GM18502 (cell line): ENCODE measurements around the gene TEX2.

Experiments used
- ATAC-seq: cut with Tn5 transposase; IDR thresholded peaks from one replicate; pipeline ENCODE4 v1.9.1; 2021; ENCODE audit warnings: mild to moderate bottlenecking; ENCODE audit not compliant: unreplicated experiment, poor library complexity

TEX2 gene

DNA sequence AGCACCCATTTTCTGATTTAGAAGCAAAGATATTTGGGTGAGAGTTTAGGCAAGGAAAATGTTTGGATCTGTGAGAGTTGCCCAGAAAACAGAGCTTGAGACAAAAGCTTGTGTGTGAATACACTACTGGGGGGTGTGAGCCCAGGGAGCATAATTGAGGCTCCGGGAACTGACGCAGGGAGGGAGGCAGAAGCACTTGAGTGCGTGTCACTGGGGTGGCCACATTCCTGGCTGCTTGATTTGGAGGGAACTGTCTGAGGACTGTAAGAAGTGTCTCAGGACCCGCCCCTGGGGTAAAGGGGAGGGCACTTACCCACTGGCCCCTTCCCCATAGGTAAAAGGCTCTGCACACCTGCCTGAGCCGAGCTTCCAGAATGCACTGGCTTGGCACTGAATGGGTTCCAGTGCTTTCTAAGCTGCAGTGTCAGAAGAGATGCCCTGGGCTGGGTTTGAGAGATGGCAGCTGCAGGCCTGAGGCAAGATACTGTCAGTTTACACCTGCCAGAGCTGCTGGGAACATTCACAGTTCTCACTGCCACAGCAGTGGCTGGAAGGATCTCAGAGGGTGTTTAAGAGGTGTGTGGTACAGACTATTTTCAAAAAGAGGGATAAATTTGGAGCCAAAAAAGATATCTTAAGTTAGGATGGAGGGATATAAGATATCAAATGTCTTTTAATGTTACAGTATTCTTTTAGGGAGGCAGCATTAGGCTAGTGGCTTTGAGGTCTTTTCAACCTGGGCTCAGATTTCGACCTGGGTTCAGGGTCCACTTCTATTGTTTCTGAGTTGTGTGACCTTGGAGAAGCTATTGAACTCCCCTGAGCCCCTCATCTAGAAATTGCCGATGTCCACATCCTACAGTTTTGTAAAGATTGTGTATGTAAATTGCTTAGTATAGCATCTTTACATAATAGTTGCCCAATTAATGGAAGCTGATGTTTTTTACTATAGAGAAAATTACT lies 6.9 kb upstream of the TEX2 start:
- no peak for ATAC-seq

DNA sequence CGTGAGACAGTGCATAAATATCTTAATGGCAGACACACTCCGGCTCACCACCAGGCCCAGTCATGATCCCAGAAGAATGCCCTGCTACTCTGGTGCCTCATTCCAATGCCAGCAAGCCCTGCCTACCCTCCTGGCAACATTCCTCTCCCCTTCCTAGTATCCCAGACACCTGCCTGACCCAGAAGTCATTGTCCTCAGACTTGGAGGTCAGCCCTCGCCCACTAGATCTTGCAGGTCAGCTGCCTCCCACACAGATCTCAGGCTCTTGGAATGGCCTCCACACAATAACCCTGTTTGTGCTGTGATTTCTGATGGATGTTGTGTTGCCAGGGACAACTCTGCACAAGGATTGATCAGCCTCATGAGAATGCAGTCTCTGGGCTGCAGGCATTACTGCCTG lies 1.8 kb upstream of the TEX2 start:
- ATAC-seq: no peak

DNA sequence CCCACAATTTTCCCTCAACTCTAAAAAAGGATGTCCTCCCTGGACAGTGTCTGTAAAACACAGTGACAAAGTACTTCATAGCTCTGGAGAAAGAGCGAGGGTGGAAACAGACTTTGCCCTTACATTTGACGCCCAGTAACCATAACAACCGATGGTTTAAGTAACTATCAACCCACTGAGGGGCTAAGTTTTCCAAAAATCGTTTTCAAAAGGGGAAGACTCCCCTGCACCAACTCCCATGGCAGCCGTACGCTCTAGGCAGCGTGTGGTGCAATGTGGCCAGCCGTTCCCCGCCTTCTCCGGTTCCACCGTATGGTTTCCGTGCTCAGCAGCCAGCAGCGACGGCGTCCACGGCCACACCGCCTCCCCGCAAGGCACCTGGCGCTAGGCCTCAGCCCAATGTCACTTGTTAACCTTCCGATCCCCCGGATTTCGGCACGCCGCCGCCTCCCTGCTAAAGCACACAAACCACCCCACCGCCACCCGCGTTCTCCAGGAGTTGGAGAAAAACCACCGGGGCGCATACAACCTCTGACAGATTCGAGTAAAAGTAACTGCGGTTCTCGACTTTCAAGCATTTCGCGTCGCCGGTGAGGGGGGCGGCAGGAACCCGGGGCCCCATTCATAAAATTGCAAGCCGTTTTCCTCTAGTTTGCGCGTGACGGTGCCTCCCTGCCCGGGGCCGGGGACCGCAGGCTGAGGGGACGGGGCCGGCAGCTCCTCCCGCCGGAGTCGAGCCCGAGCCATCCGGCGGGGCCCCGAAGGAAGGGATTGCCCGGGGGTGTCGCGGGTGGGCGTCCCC lies 661 bp downstream of the TEX2 start:
- ATAC-seq: peak; percentile 46

DNA sequence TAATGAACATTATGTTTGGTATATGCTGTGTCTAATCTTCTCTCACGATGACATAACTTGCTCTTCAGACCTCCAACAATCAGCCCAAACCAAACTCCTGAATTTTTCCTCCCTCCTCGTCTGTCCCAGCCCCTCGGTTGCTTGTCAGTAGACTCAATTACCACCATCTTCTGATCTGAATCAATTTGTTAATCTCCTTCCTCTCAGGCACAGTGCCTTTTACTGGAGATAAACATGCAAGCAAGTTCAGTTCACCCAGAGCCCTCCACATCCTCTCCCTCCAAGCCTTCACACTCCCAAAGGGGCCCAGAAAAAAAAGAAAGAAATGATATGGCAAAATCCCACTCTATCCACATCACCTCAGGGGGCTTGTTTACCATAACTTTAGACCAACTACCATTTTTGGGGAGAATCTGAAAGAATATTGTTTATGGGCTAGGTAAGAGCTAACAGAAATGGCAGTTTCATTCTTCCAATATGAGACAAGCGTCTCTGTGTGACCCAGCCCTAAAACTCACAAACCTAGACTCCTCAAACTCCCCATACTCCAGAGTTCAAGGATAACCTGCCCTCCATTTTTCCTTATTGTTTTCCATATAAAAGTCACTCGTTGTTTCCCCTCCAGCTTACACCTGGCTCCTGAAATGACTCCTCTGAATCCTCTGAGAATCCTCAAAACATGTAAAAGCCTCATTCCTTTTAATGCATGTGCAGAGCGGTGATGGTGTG lies 1.5 kb downstream of the TEX2 start:
- ATAC-seq: no peak

DNA sequence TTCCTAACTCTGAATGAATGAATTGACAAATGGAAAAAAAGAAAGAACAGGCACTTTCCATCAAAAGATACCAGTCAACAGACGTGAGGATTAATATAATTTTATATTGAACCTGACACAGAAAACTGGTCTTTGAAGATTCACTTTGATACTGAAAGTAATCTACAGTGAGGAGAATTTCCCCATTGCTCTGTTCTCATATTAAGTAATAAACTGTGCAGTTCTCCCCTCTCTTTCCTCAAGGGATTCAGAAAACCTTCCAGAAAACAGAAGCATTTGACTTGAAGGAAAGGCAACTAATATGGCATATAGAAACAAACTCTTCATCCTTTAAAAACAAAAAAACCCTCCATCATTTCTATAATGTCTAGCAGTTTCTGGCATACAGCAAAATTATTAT lies 2.2 kb downstream of the TEX2 start:
- no peak for ATAC-seq

DNA sequence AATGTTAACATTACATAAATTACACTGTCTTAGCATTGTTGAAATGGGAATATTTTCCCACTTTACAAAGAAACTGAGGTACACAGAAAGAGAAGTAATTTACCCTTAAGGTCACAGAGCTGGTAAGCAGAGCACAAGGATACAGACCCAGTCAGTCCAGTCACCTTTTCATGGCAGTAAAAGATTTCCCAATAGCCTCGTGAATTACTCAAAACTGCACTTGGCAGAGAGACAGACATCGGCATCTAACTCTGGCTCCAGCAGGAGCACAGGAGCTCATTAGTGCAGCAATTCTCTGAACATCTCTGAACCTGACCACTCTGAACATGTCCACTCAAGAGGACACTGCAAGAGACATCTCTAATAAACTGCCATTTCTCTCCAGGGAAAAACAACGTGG lies 3.1 kb downstream of the TEX2 start:
- ATAC-seq: no peak

DNA sequence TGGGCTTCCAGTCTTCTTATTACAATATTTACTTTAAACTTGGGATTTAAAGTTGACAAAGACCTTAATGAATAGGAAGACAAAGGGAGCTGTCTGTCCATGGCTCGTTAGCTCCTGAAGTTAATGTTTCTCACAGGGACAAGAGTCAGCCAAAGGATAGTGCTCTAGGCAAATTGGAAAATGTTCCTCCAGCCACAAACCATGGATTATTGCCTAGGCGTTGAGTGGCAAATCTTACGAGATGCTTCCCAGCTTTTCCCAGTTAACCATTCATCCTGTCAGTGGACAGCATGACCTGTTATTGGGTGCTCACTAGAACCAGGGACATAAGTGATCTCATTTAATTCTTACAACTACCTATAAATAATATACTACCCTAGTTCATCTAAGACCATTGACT lies 3.6 kb downstream of the TEX2 start:
- no peak for ATAC-seq

DNA sequence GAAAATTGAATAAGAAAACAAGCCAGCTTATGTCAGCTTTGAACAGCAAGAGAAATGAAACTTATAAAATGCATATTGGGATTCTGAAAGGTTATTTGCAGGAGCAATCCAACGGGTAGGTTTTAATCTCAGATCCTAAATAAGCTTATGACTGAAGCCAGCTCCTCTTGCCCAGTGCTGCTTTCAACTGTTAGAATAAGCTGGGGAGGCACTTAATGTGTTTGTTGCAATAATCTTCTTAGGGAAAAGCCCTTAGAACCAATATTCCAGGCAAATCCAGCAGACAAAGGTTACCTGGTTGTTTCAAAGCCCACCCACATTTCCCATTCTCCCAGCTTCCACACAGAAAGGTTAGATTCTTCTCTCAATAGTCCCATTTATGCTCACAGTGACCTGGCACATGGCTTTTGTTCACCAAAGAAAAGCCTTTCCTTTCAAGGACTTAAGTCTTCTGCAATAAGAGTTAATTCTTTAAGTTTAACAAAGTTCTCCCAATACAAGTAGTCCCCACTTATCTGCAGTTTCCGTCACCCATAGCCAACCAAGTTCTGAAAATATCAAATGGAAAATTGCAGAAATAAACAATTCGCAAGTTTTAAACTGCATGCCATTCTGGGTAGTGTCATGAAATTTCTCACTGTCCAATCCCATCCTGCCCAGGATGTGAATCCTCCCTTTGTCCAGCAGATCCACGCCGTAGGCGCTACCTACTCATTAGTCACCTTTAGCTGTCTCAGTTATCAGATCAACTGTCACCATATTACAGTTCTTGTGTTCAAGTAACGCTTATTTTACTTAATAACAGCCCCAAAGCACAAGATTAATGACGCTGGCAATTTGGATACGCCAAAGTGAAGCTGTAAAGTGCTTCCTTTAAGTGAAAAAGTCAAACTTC lies 5.9 kb downstream of the TEX2 start:
- ATAC-seq: no peak

DNA sequence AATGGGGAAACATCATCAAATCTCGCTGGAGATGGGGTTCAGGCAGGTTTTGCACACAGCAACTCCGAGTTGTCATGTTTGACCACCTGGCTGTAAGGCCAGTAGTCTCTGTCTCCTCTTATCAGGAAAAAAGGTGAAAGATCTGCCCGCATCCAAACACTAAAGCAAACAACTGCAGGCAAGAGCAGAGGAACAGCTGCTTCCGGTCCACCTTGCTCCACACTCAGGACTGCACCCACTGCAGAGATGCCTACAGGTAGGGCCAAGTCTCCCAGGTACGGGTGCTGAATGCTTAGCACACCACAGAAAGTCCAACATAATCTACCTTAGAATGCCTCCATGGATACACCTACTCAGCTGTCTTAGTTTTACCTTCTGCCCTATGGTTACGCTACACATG lies 7.3 kb downstream of the TEX2 start:
- ATAC-seq: no peak

DNA sequence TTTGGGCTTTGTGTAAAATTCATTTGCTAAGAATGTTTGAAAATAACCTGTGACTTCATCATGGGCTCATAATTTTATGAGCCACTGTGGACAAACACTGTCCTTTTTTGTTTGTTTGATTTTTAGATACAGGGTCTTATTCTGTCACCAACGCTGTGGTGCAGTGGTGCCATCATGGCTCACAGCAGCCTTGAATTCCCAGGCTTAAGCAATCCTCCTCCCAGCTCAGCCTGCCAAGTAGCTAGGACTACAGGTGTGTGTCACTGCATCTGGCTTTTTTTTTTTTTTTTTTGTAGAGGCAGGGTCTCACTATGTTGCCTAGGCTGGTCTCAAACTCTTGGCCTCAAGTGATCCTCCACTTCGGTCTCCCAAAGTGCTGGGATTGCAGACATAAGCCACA lies 8.3 kb downstream of the TEX2 start:
- ATAC-seq: no peak

DNA sequence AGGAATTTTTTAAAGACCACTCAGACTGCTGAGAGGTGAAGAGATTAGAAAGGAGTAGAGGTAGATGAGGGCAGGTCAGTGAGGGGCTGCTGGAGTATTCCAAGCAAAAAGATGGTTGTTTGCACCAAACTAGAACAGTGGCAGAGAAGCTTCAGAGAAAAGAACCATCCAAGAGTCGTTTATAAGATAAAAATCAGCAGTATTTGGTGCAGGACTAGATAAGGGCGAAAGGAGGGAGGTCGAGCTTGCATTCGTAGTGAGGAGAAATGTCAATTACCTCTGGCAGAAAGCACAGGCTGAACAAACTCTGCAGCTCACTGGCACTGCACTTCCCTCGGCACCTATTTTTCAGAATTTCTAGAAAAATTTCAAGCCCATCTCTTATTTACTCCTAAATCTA lies 9.6 kb downstream of the TEX2 start:
- no peak for ATAC-seq

DNA sequence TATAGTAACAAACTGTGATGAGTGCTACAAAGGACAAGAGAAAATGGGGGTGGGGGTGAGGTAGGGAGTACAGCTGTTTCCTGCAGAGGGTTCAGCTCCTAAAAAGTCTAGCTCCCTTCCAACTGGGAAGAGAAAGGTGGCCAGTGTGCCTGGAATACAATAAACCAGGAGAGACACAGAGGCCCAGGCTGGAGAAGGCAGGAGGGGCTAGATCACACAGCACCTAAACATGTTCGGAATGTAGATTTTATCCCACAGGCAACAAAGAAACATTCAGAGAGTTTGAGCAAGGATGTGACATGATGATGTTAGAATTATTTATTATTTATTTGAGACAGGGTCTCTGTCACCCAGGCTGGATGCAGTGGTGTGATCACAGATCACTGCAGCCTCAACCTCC lies 10.2 kb downstream of the TEX2 start:
- no peak for ATAC-seq

DNA sequence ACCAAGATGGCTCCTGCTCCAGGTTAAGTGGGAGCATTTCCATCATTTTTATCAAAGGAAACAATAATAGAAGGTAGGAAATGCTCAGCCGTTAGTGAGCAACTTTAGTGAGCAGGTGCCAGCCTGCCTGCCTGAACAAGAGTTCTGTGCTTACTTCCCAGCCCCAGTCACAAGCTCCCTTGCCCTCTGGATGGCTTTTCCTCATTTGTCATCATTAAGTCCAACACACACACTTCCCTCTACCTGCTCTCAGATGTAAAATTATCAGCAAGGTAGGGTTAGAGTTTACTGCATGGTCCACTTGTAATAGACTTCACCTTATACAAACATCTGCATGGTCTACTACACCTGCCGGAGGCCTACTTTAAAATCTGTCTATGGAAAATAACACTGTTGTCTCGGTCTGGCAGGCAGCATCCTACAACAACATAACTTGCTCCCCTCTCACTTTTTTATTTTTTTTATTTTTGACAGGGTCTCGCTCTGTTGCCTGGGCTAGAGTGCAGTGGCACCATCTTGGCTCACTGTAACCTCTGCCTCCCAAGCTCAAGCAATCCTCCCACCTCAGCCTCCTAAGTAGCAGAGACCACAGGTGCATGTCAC lies 12.7 kb downstream of the TEX2 start:
- no peak for ATAC-seq

DNA sequence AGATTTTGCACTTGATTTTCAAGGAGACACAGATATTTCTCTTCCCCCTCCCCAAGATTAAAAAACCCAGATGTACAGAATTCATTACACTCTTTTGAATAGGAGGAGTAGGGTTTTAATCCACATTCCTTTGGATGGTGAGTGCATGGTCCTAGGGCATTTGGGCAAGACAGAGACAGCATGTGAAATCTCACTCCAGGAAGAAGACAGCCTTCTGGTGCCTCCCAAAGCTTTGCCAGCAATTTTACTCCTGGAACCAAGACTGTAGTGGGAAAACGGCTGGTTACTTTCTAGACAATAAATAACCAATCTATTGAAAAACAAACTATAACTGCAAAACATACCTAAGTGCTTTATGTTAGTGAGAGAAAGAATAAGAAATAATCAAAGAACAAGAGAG lies 15.2 kb downstream of the TEX2 start:
- no peak for ATAC-seq

DNA sequence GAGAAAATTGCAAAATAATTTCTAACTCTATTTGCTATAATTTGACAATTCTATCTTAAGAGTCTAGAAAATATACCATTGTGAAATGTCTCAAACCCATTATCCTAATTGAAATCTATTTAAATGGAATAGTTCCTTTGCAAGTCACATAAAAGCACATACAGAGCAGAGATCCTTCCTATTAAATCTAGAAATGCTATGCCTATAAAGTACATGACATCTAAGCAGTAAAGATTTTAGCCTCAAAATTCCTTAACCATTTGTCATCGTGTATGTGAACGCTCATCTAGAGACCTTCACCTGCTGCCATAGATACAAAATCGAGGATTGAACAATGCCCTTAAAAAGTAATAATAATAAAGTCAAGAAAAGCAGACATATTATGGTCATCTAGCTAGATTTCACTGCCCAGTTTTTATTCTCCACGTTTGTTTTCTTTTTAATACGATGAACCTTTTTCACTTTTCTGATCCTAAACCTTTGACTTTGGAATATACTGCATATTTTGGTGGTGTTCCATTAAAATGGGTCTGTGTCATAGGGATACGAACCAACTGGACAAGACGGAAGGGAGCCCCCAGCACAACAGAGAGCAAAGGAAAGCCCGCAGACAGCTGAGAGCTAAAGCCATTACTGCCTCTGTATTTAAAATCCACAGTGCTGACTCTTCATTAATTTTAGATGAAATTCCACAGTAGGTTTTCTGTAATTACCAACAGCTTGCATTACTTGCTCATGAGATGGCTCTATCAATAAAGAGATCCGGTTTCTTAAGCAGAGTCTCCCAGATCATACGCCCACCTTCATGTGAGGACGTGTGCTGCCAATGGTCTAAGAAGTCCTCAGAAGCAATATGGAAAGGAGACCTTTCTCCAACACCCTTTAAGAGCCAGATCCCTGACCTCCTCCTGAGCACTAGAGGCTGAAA lies 17.6 kb downstream of the TEX2 start:
- no peak for ATAC-seq

DNA sequence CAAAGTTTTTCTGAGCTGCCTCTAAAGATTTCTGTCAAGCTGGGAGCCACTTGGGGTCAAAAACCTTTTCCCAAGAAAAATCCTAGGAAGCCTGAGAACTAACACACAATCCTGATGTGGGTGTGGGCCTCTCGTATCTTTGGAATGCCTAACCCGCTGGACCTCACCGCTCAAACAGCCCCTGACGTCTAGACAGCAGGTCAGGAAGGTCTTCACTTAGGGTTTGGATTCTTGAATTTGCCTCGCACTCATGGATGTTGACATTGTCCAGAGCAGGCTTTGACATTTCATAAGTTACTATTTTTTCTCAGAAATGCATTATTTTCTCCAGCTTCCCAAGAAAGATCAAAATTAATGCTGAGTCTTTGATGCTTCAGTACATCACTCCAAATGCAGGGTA lies 18.9 kb downstream of the TEX2 start:
- no peak for ATAC-seq

DNA sequence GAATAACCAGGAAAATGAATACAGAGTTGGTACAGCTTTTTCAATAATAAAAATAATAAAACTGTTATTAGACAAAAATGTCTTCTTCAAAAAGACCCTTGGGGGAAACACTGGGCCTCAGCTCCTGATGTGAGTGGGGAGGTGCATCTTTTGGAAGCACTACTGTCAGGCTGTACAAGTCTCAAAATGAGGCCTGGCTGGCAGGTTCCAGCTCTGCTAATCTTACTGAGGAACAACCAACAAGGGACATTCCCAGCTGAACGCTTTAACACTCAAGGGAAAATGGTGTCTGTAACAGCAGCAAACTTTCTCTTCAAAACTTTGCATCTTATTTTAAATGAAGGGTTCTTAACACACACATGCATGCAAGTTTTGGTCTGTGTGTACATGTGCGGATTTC lies 19.7 kb downstream of the TEX2 start:
- ATAC-seq: no peak

DNA sequence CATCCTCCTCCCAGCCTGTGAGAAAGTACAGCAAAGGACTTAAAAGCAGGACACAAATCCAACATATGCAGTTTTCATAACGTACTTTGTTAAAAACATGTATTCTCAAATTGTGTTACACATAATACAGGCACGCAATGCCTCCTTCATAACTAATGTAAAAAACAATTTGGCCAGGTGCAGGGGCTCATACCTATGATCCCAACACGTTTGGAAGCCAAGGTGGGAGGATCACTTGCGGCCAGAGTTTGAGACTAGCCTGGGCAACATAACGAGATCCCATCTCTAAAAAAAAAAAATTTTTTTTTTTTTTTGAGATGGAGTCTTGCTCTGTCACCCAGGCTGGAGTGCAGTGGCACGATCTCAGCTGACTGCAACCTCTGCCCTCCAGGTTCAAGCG lies 20.4 kb downstream of the TEX2 start:
- ATAC-seq: no peak
